Left kidney (tissue), 2 donors: ENCODE results near the gene TMIGD2. TPM values are rescaled to one million over a fixed set of nuclear protein-coding genes. Genes with fewer than 3 reads are reported as not detected.

Source experiments
- DNase-seq: peaks from one replicate; pipeline ENCODE4 v3.0.0-alpha.2; 2013
- polyA plus RNA-seq: library from polyadenylated mRNA; unstranded; fragments of 120-200 nt; gene quantifications from one replicate; pipeline ENCODE4 v1.2.1, GENCODE V29; 2013; ENCODE audit not compliant: insufficient read length

TMIGD2 gene
- polyA plus RNA-seq, 1 donor, result 0.42 TPM

DNA sequence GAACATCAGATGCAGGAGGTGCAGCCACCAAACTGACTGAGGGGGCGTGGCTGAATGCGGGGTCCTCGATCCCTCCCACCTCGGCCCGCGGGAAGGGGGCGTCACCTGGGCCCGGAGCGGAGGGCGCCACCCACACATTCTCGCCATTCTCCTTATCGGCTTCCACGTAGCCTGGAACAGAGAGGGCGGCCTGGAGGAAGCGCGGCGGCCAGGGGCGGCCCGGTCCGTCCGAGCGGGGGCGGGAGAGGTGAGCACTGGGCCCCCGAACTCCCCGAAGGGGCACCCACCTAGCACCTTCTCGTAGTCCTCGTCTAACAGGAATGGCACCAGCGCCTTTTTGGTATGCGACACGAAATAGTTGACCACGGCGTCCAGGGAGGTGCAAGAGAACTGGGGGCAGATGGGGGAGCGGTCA, 24.7 kb upstream of the TMIGD2 start:
- DNase-seq, result no peak

GRCh38 chr19:4326215-4326836, 24.1 kb upstream of the TMIGD2 start:
- DNase-seq, result no peak

- DNase-seq, result no peak
Measured at GRCh38 chr19:4324228-4324627, 22.0 kb upstream of the TMIGD2 start.

DNA sequence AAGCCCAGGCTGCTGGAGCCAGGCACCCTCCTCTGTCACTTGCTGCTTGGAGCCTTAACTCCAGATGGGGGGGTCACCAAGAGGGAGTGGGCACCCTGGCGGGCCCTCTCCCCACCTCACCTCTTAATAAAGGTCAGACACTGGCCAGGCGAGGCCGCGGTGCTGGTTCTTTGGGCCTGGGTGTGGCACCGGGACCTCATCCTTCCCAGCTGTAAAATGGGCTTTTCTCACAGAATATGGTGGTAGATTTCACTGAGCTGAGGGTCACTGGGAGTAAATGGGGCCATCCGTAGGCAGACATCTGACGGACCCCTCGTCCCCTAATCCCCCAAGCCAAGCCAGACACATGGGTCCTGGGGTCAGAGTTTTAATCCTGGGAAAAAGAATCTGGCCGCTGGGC, 21.5 kb upstream of the TMIGD2 start:
- DNase-seq, result no peak

DNA sequence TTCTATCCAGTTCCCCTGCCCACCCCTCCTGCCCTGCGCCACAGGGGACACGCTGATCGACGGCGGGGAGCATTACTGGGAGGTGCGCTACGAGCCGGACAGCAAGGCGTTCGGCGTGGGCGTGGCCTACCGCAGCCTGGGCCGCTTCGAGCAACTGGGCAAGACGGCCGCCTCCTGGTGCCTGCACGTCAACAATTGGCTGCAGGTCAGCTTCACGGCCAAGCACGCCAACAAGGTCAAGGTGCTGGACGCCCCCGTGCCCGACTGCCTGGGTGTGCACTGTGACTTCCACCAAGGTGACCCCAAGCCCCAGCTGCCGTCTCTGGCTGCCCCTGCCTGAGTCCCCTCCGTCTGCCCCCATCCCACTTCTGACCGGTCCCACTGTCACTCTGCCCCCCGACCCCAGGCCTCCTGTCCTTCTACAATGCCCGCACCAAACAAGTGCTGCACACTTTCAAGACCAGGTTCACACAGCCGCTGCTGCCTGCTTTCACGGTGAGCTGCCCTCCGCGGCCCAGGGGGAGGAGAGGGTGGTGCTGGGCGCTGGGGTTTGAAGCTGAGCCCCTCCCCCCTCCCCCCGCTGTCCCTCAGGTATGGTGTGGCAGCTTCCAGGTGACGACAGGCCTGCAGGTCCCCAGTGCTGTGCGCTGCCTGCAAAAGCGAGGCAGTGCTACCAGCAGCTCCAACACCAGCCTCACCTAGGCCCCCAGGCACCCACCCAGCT, 20.9 kb upstream of the TMIGD2 start:
- DNase-seq, result no peak

DNA sequence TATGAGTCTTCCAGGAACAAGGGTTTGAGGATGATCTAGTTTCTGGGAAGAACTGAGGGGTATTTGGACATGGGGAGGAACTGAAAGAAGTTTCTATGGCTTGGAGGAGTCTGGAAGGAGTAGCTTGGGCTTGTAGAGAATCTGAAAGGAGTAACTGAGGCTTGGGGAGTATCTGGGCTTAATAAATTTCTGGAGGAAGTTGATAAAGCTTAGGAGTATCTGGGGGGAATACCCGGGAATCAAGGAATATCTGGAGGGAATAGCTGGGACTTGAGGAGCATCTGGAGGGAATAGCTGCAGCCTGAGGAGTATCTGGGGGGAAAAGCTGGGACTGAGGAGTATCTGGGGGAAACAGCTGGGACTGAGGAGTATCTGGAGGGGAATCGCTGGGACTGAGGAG, 18.2 kb upstream of the TMIGD2 start:
- no peak for DNase-seq

DNA sequence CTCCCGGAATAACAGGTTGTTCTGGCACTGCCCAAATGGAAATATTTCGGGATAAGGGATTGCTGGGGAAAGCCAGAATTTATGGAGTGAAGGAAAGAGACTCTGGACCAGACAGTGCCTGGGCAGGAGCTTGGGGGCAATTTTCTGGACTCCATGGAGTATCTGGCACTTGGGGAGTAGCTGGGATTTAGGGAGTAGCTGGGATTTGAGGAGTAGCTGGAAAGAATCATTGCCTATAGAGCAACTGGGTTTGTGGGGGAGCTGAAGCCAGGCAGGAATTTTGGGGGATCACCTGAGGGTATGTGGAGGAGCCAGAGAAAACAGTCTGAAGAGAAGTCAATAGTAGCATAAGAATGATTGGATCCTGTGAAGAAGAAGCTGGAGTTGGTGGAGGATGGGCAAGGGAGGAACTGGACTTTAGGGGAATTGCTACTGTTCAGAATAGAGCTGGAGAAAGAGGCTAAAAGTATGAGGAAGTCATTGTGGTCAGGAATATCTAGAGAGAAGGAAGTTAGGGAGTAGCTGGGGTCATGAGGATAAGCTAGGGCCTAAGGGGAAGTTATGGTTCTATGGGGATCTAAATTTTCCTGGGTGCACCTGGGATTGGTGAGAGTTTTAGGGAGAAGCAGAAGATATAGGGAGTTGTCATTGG, 17.0 kb upstream of the TMIGD2 start:
- DNase-seq, result no peak

DNA sequence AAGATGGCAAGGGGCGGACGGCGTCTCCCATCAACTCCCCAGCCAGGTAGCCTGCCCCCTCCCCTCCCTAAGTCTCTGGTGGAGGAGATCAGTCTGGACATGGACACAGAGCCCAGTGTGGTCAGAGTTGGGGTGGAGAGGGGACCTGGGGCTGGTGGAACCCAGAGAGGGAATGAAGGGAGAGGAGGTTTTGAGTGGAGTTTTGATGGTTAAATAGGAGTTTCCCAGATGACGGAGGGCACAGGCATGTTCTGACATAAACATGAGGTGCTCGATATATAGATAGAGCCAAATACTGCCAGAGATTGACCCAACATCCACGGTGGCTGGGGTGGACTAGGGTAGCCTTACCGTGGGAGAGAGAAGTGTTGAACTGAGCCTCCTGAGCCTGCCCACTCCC, 16.3 kb upstream of the TMIGD2 start:
- no peak for DNase-seq

- no peak for DNase-seq
Measured at GRCh38 chr19:4316956-4317355, 14.8 kb upstream of the TMIGD2 start.

DNA sequence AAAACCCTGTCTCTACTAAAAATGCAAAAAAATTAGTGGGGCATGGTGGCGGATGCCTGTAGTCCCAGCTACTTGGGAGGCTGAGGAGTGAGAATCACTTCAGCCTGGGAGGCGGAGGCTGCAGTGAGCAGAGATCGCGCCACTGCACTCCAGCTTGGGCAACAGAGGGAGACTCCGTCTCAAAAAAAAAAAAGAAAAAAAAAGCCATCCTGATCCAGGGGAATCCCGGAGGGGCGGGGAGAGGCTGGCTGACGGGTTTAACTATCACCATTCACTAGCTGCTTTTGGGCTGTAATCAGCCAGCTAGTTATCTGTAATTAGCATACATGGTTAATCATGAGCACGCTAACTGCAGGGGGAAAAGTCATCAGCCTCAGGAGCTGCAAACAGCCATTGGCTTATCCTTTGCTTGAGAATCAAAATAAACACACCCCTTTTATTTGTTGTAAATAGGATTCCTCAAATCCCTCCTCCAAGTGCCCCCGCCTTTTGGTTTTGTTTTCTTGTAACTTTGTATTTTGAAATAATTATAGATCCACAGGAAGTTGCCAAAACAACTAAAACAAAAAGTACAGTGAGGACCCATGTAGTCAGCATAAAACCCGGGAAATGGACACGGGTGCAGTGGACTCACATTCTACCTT, 11.8 kb upstream of the TMIGD2 start:
- DNase-seq, result no peak

DNA sequence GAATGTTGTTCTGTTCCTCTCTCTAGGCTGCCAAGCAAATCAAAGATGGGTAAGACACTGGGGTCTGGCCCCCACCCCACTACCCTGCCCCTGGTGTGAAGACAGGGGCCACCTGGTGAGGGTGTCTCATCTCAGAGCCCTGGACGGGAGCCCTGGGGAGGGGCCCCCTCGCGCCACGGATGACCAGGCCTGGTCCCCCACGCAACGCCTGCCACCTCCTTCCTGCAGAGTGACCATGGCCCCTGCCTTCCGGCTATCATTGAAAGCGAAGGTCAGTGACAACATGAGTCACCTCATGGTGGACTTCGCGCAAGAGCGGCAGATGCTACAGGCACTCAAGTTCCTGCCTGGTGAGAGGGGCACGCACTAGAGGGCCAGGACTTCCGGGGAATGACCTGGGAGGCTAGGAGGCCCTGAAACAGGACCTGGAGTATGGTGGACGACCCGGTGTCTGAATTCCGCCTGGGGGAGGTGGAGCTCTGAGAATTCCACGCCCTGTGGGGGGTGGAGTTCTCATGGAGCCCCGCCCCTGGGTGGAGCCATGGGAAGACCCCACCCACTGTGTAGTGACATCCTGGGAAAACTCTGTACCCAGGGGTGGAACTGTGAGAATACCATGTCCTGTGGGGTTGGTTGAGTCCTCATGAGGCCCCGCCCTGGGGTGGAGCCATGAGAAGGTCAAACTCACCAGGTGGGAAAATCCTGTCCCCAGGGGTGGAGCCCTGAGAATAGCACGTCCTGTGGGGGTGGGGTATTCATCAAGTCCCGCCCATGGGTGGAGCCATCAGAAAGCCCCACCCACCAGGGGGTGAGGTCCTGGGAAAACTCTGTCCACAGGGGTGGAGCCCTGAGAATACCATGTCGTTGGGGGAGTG, 8.3 kb upstream of the TMIGD2 start:
- DNase-seq, result no peak

DNA sequence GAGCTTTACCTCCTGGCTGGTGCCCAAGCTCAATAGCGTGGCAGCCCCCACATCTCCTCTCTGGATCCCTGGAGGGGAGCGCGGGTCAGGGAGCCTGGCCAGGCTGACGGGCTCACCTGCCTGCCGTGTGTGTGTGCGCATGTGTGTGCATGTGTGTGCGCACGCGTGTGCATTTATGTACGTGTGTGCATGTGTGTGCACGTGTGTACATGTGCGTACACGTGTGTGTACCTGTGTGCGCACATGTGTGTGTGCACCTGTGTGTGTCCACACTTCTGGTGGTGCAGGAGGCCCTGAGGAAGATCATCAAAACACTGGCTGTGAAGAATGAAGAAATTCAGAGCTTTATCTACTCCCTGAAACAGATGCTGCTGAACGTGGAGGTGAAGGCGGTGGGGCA, 3.5 kb upstream of the TMIGD2 start:
- no peak for DNase-seq

DNA sequence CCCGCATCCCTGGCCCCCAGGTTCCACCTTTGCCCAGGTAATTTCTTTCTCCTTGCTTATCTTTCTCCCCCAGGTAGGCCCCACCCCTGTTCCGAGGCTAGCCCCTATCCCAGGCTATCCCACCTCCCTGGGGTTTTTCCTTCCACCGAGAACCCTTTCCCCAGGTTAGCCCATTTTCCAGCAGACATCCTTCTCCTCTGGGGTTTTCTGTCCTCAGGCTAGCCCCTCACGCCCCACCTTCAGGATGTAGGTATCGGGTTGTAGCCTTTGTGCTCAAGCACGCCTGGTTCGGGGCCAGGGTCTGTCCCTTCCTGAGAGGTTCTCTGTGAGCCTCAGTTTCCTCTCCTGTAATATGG, 3.0 kb upstream of the TMIGD2 start:
- no peak for DNase-seq

DNA sequence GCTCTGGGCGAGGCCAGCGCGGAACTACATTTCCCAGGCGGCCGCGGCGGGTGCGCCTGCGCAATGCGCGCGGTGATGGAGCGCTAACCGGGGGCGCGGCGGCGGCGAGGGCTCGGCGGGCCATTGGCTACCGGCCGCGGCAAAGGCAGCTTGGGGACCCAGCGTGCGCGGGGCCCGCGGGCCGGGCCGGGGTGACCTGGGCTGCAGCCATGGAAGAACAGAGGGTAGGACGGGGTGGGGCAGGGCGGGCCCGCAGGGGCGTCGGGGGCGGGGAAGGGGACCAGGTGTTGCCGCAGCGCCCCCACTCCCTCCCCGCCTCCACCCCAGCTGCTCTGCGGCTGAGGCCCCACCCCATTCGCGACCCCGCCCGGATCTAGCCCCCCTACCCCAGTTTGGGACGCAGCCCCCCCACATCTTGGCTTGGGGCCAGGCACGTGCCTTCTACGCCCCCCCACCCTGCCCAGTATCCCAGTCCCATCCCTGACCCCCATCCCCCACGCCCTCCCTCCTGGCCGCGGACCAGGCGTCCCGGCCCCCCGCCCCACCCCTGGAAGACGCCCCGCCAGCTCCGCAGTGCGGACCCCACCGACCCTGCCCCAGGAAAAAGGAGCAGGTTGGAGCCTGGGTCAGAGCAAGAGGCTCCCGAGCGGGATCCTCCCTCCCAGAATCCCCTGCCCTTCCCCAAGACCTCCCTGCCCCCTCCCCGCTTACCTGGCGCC, 2.5 kb upstream of the TMIGD2 start, which contains the start of gene FSD1:
FSD1 (plus strand) TSS at position 61 of the 719 bp plus-strand sequence; CDS start at position 210, 149 bp downstream.
- no peak for DNase-seq

GRCh38 chr19:4303819-4304537, 1.8 kb upstream of the TMIGD2 start:
- DNase-seq, result no peak

DNA sequence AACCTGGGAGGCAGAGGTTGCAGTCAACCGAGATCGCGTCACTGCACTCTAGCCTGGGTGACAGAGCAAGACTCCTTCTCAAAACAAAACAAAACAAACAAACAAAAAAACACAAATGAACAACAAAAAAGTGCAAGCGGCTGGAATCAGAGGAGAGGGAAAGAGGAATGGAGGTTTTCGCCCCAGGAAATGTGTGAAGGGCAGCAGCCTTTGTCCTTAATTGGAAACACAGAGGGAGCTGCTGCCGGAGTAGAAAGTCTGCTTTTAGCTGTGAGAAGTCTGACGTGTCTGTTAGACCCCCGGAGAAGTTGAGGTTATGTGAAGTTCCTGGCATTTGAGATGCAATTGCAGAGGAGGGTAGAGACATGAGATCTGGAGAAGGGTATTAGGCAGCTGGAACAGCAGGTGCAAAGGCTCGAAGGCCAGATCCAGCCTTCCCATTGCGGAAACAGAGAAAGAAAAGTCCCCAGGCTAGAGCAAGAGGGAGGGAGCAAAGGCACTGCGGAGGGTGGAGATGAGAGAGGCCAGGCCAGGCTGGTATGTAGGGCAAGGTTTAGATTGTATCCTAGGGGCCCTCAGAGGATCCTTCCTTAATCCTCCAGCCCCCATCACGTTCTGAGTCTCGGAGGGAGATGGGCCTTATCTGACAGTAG, 473 bp downstream of the TMIGD2 start:
- DNase-seq, result no peak

GRCh38 chr19:4300589-4300988, 1.6 kb downstream of the TMIGD2 start:
- DNase-seq, result no peak

DNA sequence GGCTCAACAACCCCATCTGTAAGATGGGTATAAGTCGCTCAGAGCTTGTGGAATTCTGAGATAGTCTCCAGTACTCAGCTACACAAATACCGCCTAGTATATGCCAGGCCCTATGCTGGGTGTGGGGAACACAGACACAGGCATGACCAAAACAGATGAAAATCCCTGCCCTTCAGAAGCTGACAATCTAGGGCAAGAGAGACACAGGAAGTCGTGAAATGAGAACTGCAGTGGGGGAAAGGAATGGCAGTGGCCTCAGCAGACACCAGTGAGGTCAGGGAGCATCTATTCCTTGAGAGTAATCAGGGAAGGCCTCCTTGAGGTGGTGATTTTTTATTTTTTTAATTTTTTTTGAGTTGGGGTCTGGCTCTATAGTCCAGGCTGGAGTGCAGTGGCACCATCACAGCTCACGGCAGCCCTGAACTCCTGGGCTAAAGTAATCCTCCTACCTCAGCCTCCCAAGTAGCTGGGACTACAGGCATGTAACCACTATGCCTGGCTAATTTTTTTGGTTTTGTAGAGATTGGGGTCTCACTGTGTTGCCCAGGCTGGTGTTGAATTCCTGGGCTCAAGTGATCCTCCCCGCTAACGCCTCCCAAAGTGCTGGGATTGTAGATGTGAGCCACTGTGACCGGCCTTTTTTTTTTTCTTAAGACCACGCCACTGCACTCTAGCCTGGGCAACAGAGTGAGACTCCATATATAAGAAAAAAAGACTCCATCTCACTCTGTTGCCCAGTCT, 3.2 kb downstream of the TMIGD2 start:
- DNase-seq, result no peak
